Epithelial cell of esophagus (primary cell): Measurements from ENCODE around the gene NFXL1.

Source experiments
- DNase-seq: peaks from one replicate; pipeline ENCODE4 v3.0.0; 2010; ENCODE audit warnings: low read depth
- H3K4me3 ChIP-seq: 2 replicates; pipeline ENCODE4 v1.5.1; 2011; ENCODE audit warnings: mild to moderate bottlenecking, low read length, control low read depth
- CTCF ChIP-seq: IDR thresholded peaks from 2 replicates; pipeline ENCODE4 v1.5.1; 2011; ENCODE audit warnings: low read depth, mild to moderate bottlenecking, low read length, control low read depth, inconsistent platforms; ENCODE audit not compliant: insufficient read depth; ENCODE audit errors: missing control alignments

NFXL1 gene

GRCh38 chr4:47914220-47914925 lies at the start of gene NFXL1:
Gene NFXL1 (minus strand): TSS chr4:47914583. CDS start chr4:47914203, 380 bp downstream.
- H3K4me3 ChIP-seq, result peak within 1 kb of the TSS; percentile 90
- DNase-seq, result peak; percentile 98
- no peak for TF ChIP-seq CTCF

- DNase-seq, result no peak
- TF ChIP-seq CTCF, result no peak
- H3K4me3 ChIP-seq, result no peak overlapping the region
Measured at GRCh38 chr4:47954677-47955076, 40.3 kb upstream of the NFXL1 start.

GRCh38 chr4:47954245-47954644 lies 39.9 kb upstream of the NFXL1 start:
- TF ChIP-seq CTCF, result no peak
- no peak for DNase-seq
- no peak overlapping the region for H3K4me3 ChIP-seq

- TF ChIP-seq CTCF, result peak; percentile 26
- no peak overlapping the region for H3K4me3 ChIP-seq
- no peak for DNase-seq
Measured at GRCh38 chr4:47945930-47946726, 31.7 kb upstream of the NFXL1 start.

GRCh38 chr4:47942081-47942819 lies 27.9 kb upstream of the NFXL1 start:
- DNase-seq, result no peak

GRCh38 chr4:47939456-47939855 lies 25.1 kb upstream of the NFXL1 start:
- TF ChIP-seq CTCF, result no peak
- no peak overlapping the region for H3K4me3 ChIP-seq
- DNase-seq, result no peak

More at GRCh38 chr4:47942081-47942819, 27.9 kb upstream of the NFXL1 start:
- no peak for TF ChIP-seq CTCF
- no peak overlapping the region for H3K4me3 ChIP-seq
